Keratinocyte (primary cell): ENCODE data around the gene PRAF2. TPM values are rescaled to one million over a fixed set of nuclear protein-coding genes. Genes with fewer than 3 reads are reported as not detected.

Experiments
- DNase-seq: peaks from one replicate; pipeline ENCODE4 v3.0.0-alpha.2; 2011; ENCODE audit warnings: low read depth, missing footprints, low spot score
- FAIRE-seq: peaks from 2 replicates; lab custom pipeline; 2011; peaks lifted over from hg19 to GRCh38; lab: Jason Lieb, UNC
- H2AFZ ChIP-seq: 2 replicates; pipeline ENCODE4 v1.6.0; 2012; ENCODE audit warnings: low read length, control low read depth, inconsistent platforms; ENCODE audit not compliant: control insufficient read depth
- H3K27ac ChIP-seq: 2 replicates; pipeline ENCODE4 v1.5.1; 2011; ENCODE audit warnings: low read length; ENCODE audit not compliant: control insufficient read depth, insufficient read depth
- H3K27me3 ChIP-seq: 3 replicates; pipeline ENCODE4 v1.6.0; 2011; ENCODE audit warnings: low read length; ENCODE audit not compliant: control insufficient read depth, insufficient read depth; ENCODE audit errors: extremely low read depth
- H3K36me3 ChIP-seq, 2 experiments: 2 replicates in 1 of 2; 3 replicates in 1 of 2; pipeline ENCODE4 v1.5.1; 2011; ENCODE audit warnings: low read length in 2 of 2, mild to moderate bottlenecking in 1 of 2; ENCODE audit not compliant: control insufficient read depth in 2 of 2, insufficient read depth in 2 of 2; ENCODE audit errors: extremely low read depth in 1 of 2
- H3K4me1 ChIP-seq: 3 replicates; pipeline ENCODE4 v1.5.1; 2011; ENCODE audit warnings: low read length; ENCODE audit not compliant: control insufficient read depth, insufficient read depth; ENCODE audit errors: extremely low read depth
- H3K4me2 ChIP-seq: 3 replicates; pipeline ENCODE4 v1.6.0; 2011; ENCODE audit warnings: low read depth, low read length; ENCODE audit not compliant: control insufficient read depth, insufficient read depth; ENCODE audit errors: extremely low read depth
- H3K4me3 ChIP-seq, 3 experiments: fragments of 200-600 bp in 1 of 3; sonication (generic) in 1 of 3; 2 replicates in 2 of 3; 3 replicates in 1 of 3; pipeline ENCODE4 v1.5.1; 2011 to 2016; ENCODE audit warnings: low read length in 3 of 3, mild to moderate bottlenecking in 3 of 3, control low read depth in 2 of 3, inconsistent platforms in 1 of 3, low read depth in 1 of 3, mixed read lengths in 1 of 3, mixed run types in 1 of 3, moderate library complexity in 1 of 3; ENCODE audit not compliant: control insufficient read depth in 2 of 3, insufficient read depth in 2 of 3; ENCODE audit errors: extremely low read depth in 1 of 3
- H3K79me2 ChIP-seq: 2 replicates; pipeline ENCODE4 v1.6.0; 2012; ENCODE audit warnings: low read length; ENCODE audit not compliant: control insufficient read depth, insufficient read depth
- H3K9ac ChIP-seq: 3 replicates; pipeline ENCODE4 v1.6.0; 2011; ENCODE audit warnings: low read length; ENCODE audit not compliant: control insufficient read depth, insufficient read depth; ENCODE audit errors: extremely low read depth
- H3K9me1 ChIP-seq: 3 replicates; pipeline ENCODE4 v1.6.0; 2011; ENCODE audit warnings: low read length; ENCODE audit not compliant: control insufficient read depth, insufficient read depth; ENCODE audit errors: extremely low read depth
- H3K9me3 ChIP-seq: 2 replicates; pipeline ENCODE4 v1.5.1; 2012; ENCODE audit warnings: low read depth, low read length; ENCODE audit not compliant: control insufficient read depth
- H4K20me1 ChIP-seq: 3 replicates; pipeline ENCODE4 v1.6.0; 2011; ENCODE audit warnings: low read length; ENCODE audit not compliant: control insufficient read depth, insufficient read depth; ENCODE audit errors: extremely low read depth
- CTCF ChIP-seq, 3 experiments: IDR thresholded peaks in 1 of 3; conservative IDR thresholded peaks in 1 of 3; optimal IDR thresholded peaks in 1 of 3; 2 replicates in 2 of 3; 3 replicates in 1 of 3; pipeline versions ENCODE3 to v1.5.1; 2011; ENCODE audit warnings: low read length in 3 of 3, mild to moderate bottlenecking in 3 of 3, moderate library complexity in 2 of 3, control low read depth in 1 of 3, inconsistent platforms in 1 of 3; ENCODE audit not compliant: insufficient read depth in 2 of 3; ENCODE audit errors: extremely low read depth in 1 of 3
- EZH2 ChIP-seq: IDR thresholded peaks from one replicate; pipeline ENCODE4 v1.6.1; 2012; ENCODE audit warnings: inconsistent platforms, mild to moderate bottlenecking, low read length, moderate library complexity
- dilution Hi-C: fragments of 300-500 bp; cut with MboI; formaldehyde crosslinking; loops from one replicate; pipeline ENCODE4 v1.7.0; 2020; ENCODE audit warnings: low sequenced_read_pairs; ENCODE audit not compliant: extremely low pct_ligation_motif_present
- polyA plus RNA-seq, 5 experiments: library from polyadenylated mRNA; depleted of rRNA in 3 of 5; stranded (reverse) in 3 of 5; stranded (forward) in 1 of 5; unstranded in 1 of 5; fragments of >200 nt; gene quantifications; 1 replicate in 1 of 5; 2 replicates in 3 of 5; 3 replicates in 1 of 5; pipeline versions ENCODE4 v1.2.1 to v1.2.3, GENCODE V29; 2011 to 2012; ENCODE audit warnings: missing spikeins in 2 of 5, low read depth in 1 of 5, low replicate concordance in 1 of 5

The PRAF2 gene
- polyA plus RNA-seq, 1 donor (not counting 4 experiments of a cell fraction or from before 2014, with no cell fraction given), result 6.9 TPM

- no peaks in the 10 kb centered on the region for H3K27me3 ChIP-seq
- H3K27ac ChIP-seq, result no peak overlapping the region
- TF ChIP-seq CTCF (optimal IDR thresholded peaks at IDR 0.05 in 1 of 3, IDR thresholded peaks at IDR 0.05 in 1 of 3, conservative IDR thresholded peaks at IDR 0.05 in 1 of 3; ENCODE audit: extremely low read depth in 1 of 3, insufficient read depth in 2 of 3, low read length in 3 of 3), result no peak
- no peak for TF ChIP-seq EZH2
- H2AFZ ChIP-seq, result no peak overlapping the region
- DNase-seq (no peak), FAIRE-seq (no peak)
- dilution Hi-C loops, result no loop called here
- H3K9ac ChIP-seq, result no peak overlapping the region
- no peaks in the 10 kb centered on the region for H3K9me1 ChIP-seq
- no peaks in the 10 kb centered on the region for H3K4me1 ChIP-seq
- H4K20me1 ChIP-seq, result no peaks in the 10 kb centered on the region
- H3K4me3 ChIP-seq, result no peak overlapping the region
- H3K36me3 ChIP-seq, result peaks cover 4 to 7% of the 10 kb centered on the region in 2 experiments
- no peaks in the 10 kb centered on the region for H3K79me2 ChIP-seq
- H3K9me3 ChIP-seq, result no peaks in the 10 kb centered on the region
- H3K4me2 ChIP-seq, result no peak overlapping the region
Observed at GRCh38 chrX:49116076-49116475, 42.3 kb upstream of the PRAF2 start.

- Histone ChIP-seq H3K4me3 (no peak overlapping the region), H4K20me1 (no peaks in the 10 kb centered on the region), H3K9ac (no peak overlapping the region), H3K27me3 (no peaks in the 10 kb centered on the region), H3K9me1 (no peaks in the 10 kb centered on the region), H3K79me2 (no peaks in the 10 kb centered on the region), H3K27ac (no peak overlapping the region), H3K4me2 (no peak overlapping the region), H3K4me1 (no peaks in the 10 kb centered on the region), H2AFZ (no peak overlapping the region), H3K9me3 (peaks cover 2% of the 10 kb centered on the region), H3K36me3 (peaks cover 0 to 7% of the 10 kb centered on the region in 2 experiments)
- no peak for FAIRE-seq
- dilution Hi-C loops, result no loop called here
- TF ChIP-seq EZH2 (no peak), CTCF (optimal IDR thresholded peaks at IDR 0.05 in 1 of 3, IDR thresholded peaks at IDR 0.05 in 1 of 3, conservative IDR thresholded peaks at IDR 0.05 in 1 of 3; ENCODE audit: extremely low read depth in 1 of 3, insufficient read depth in 2 of 3, low read length in 3 of 3) (no peak)
- no peak for DNase-seq
Observed at GRCh38 chrX:49111791-49112190, 38.0 kb upstream of the PRAF2 start.
